Measurements from ENCODE around the gene E2F2.

The E2F2 gene

GRCh38 chr1:23481026-23481597 is 49.9 kb downstream of the E2F2 start:
- no peak for DNase-seq

GRCh38 chr1:23480187-23481025 is 50.6 kb downstream of the E2F2 start:
- no peak for DNase-seq

GRCh38 chr1:23479666-23479941 is 51.4 kb downstream of the E2F2 start:
- DNase-seq, result no peak

DNA sequence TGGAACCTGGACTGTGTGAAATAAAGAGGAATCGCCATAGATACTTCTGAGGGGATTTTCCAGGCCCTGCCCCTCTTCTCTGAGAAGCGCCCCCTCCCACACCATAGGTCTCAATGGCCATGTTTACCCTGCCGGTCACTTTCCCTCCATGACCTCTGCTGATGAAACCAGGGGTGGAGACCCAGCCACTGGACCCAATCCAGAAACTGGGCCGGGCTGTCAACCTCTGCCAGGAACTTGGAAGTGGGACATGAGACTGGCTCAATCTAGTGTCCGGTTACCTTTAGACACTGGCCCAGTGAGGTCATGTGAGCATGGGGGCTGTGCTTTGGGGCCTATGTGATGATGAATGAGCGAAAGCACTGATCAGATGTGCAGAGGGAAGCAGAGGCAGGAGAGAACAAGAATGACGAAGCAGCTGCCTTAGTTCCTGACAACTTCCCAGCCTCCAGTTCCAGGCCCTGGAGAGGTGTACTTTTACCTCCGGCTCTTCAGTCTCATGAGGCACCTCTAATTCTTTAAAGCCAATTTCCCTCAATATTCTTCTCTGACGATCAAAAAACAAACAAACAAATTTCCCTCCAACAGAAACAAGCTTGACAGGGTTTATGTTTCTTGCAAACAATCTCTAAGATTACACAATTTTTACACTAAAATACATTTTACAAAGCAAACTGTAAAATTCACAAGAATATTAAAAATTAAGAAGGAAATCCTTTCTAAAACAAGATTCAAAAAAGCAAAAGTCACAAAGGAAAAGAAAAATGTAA is 52.0 kb downstream of the E2F2 start:
- no peak for DNase-seq

DNA sequence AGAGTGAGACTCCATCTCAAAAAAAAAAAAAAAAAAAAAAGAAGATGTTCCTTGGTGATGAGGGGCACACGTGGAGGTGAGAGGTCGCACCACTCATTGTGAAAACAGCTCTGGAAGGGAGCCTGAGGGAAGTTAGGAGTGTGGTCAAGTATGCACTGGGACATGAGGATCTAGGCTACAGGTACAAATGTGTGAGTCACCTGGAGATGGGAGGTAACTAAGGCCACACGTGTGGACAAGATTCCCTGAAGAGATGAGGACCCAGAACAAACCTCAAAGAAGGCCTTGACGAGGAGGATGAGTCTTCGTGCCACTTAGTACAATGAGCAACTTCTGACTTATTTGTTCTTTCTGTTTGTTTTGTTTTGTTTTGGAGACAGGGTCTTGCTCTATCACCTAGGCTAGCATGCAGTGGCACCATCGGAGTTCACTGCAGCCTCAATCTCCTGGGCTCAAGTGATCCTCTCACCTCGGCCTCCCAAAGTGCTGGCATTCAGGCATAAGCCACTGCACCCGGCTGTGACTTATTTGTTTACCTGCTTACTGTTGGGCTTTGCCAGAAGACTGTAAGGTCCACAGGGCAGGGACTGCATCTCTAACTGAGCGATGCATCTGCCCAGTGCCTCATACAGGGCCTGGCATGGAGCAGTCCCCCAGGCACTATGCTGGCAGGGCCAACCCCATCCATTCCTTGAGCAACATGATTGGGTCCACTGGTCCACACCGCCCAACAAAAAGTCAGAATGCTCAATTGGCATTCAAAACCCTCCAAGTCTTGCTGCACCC is 53.5 kb downstream of the E2F2 start:
- no peak for DNase-seq

GRCh38 chr1:23475641-23476040 is 55.4 kb downstream of the E2F2 start:
- no peak for DNase-seq

DNA sequence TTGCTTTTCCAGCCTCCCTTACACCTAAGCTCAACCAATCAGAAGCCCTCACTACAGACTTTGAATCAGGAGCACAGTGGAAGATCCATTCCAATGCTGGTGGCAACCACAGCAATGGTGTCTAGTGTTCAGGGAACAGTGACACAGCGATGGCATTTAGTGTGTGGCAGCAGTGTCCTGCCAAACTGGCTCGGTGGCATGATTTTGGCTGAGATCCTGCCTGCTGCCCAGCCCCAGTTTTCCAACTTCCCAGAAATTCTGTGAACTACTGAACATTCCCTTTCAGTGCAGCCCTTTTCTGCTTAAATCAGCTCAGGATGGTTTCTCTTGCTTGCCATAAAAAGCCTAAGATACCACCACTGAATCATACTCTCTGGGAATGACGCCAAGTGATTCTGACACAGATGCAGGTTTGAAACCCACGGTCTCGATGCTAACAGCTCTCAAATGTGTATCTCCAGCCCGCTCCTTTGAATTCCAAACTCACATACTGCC is 55.9 kb downstream of the E2F2 start:
- no peak for DNase-seq

- no peak for DNase-seq
Measured at GRCh38 chr1:23473037-23473800, 57.8 kb downstream of the E2F2 start.

- DNase-seq, result no peak
Measured at GRCh38 chr1:23472351-23473036, 58.5 kb downstream of the E2F2 start.

DNA sequence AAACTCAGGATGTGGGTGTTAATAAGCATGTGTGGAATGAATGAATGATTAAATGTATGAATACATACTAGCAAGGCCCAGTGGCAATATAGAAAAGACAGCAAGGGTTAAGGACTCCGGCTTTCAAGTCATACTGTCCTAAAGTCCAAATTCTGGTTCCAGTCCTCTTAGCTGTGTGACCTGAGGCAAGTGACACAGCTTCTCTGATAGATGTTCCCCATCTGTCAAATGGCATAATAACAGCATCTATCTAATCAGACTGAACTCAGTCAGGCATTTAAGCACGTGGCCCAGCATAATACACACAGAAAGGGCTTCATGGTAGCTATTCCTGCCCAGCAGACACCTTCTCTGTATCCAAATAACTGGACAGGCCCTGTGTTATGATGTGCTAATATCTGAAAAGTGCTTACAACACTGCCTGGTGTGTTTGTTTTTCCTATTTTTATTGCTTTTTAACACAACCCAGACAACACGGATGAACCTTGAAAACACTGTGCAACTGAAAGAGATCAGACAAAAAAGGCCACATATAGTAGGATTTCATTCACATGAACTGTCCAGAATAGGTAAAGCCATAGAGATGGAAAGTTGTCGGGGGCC is 59.5 kb downstream of the E2F2 start:
- no peak for DNase-seq

DNA sequence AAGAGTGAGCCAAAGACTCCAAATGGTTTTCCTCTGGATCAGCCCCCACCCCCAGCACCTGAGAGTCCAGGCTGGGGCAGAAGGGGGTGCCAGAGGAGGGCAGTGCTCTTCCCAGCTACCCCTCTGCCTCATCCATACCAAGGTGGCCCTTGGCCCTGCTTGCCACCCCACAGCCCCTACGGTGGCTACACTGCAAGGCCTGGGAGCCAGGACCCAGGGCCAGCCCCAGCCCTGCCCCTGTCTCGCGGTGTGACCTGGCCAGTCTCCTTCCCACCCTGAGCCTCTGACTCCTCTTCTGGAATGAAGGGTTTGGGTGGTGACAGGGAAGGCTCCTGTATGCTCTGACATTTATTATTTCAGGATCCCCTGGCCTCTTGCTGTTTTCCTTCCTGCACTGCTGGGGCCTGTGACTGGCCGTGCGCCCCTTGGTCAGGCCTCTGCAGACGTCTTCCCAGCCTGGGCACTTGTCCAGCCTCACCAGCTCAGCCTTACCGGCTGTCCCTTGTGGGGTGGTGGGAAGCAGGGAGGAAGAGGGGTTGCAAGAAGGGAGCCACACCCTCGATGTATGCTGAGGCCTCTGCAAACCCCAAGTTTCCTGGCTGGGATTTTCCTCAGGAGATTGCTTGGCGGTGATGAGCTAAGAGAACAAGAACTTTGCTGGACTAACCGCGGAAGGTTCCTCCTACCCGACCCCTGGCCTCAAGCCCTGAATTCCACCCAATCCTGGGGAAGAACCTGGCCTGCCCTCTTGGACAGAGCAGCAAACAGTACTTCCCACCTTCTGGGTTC is 60.6 kb downstream of the E2F2 start:
- no peak for DNase-seq

DNA sequence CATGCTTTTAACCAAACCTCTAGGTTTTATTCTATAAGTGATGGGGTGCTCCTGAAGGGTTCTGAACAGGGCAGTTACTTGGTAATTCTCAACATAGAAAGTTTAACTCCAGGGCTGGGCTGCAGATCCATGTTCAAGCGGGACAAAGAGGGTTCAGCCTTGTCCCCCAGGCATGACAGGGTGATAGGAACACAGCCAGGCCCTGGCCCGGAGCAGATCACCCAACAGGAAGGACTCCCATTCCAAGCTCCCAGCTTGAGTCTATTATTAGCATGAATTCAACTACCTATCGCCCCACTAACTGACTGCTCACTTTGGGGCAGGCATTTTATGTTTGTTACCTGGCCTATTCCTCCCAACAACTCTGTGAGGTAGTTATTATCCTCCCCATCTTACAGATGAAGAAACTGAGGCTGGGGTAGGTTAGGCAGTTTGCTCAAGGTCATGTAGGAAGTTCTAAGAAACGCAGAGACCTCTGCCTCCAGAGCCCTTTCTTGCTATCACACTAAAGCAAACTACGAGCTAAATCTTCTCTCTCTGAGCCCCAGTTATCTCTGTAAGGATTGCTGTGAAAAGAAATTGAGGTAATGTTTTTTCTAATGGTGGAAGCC is 61.6 kb downstream of the E2F2 start:
- no peak for DNase-seq

DNA sequence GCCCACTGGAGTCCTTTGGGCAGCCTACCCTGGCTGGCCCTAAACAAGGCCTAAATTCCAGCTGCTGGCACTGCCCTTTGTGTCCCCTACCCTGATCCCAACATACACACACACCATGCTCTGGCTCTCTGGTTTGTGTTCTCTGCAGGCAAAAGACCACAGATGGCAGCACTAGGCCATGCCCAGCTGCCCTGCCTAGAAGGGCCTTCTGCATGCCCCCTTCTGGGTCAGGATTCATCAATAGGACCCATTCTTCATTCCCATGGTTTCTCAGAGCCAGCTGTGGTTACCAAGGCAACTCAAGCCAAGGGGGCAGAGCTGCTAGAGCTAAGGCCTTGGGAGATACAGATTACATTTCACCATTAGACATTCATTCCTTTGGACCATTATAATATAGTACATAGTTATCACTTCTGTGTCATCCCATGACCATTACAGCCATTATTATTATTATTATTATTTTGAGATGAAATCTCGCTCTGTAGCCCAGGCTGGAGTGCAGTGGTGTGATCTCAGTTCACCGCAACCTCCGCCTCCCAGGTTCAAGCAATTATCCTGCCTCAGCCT is 64.5 kb downstream of the E2F2 start:
- DNase-seq, result no peak

DNA sequence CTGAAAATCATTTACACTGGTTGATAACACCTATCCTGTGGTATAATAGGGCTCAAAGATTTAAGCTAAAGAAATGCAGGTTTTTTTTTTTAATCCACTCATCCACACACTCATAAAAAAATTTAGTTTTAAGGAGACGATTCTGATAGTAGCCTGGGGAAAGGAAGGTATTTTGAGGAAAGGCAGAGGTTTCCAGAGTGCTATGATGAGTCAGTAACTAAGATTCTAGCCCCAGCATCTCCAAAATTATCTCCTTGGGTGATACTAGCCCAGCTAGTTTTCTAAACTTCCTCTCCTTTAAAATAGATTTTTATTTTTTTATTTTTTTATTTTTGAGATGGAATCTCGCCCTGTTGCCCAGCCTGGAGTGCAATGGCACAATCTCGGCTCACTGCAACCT is 67.7 kb downstream of the E2F2 start:
- no peak for DNase-seq

GRCh38 chr1:23462766-23463165 is 68.3 kb downstream of the E2F2 start:
- DNase-seq, result no peak

DNA sequence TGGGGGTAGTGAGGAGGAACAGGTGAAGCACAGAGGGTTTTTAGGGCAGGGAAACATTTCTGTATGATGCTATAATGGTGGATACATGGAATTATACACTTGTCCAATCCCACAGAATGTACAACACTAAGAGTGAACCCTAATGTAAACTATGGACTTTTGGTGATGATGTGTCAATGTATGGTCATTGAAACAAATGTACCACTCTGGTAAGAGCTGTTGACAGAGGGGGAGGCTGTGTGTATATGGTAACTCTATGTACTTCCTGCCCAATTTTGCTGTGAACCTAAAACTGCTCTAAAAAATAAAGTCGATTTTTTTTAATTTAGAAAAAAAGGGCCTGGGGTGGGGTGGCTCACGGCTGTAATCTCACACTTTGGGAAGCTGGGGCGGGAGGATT is 70.0 kb downstream of the E2F2 start:
- no peak for DNase-seq

DNA sequence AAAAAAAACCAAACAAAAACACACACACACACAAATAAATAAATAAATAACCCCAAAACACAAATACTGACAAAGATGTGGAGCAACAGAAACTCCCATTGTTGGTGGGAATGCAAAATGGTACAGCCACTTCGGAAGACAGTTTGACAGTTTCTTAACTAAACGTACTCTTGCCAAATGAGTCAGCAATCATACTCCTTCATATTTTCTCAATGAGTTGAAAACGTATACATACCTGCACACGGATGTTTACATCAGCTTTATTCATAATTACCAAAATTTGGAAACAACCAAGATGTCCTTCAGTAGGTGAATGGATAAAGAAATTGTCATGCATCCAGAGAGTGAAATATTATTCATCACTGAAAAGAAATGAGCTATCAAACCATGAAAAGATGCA is 70.5 kb downstream of the E2F2 start:
- no peak for DNase-seq

- DNase-seq, result no peak
Measured at GRCh38 chr1:23459338-23459757, 71.7 kb downstream of the E2F2 start.
